Measurements from ENCODE around the gene GALNT6. TPM values are rescaled to one million over a fixed set of nuclear protein-coding genes. Genes with fewer than 3 reads are reported as not detected.
A peak's percentile ranks its signal among the peaks of the same experiment; 100 is the strongest.

GALNT6 gene
- 0.21 TPM for polyA plus RNA-seq (2013, experiment 1 of 2)
- polyA plus RNA-seq (2013, experiment 2 of 2): 0.03 TPM

- Histone ChIP-seq H3K27ac (replicated peaks; ENCODE audit: low read length) (no peak within 1 kb of the TSS), H4K91ac (ENCODE audit: low read depth, low read length, poor library complexity) (no peak within 1 kb of the TSS), H3K4ac (ENCODE audit: low read length) (no peak within 1 kb of the TSS), H3K27me3 (ENCODE audit: control insufficient read depth in 3 of 3, insufficient read depth in 3 of 3, low read depth in 1 of 3, low read length in 3 of 3) (peaks cover 7 to 87% (median 50%) of the 10 kb centered on the region in 3 experiments), H4K8ac (ENCODE audit: low read depth, low read length) (no peak within 1 kb of the TSS), H3K9me3 (replicated peaks in 1 of 2; ENCODE audit: control insufficient read depth in 2 of 2, insufficient read depth in 1 of 2, low read depth in 1 of 2, low read length in 2 of 2) (peaks cover 2 to 5% of the 10 kb centered on the region in 2 donors), H3K18ac (ENCODE audit: low read length) (peak within 1 kb of the TSS; percentile 39), H2BK5ac (ENCODE audit: low read length) (no peak within 1 kb of the TSS), H3K4me1 (ENCODE audit: control insufficient read depth in 2 of 2, insufficient read depth in 1 of 2, low read depth in 1 of 2, low read length in 2 of 2) (peaks cover 3 to 11% of the 10 kb centered on the region in 2 donors), H3K23ac (ENCODE audit: low read depth, low read length, poor library complexity) (peak within 1 kb of the TSS; percentile 22), H3K79me1 (ENCODE audit: low read depth, low read length) (no peaks in the 10 kb centered on the region), H3K9ac (ENCODE audit: low read depth, low read length, poor library complexity) (no peak within 1 kb of the TSS), H2AK5ac (ENCODE audit: low read depth, low read length) (no peak within 1 kb of the TSS), H3K36me3 (replicated peaks in 1 of 2; ENCODE audit: control insufficient read depth in 2 of 2, insufficient read depth in 2 of 2, low read length in 2 of 2) (no peaks in the 10 kb centered on the region), H2AFZ (ENCODE audit: low read length) (peak within 1 kb of the TSS; percentile 83), H3K4me2 (ENCODE audit: insufficient read depth, low read length, poor library complexity, severe bottlenecking) (peak within 1 kb of the TSS; percentile 89), H2BK12ac (ENCODE audit: low read length) (no peak within 1 kb of the TSS), H2BK120ac (ENCODE audit: low read depth, low read length) (no peak within 1 kb of the TSS), H3K14ac (ENCODE audit: low read length) (peak within 1 kb of the TSS; percentile 12), H2BK15ac (ENCODE audit: low read length) (peak within 1 kb of the TSS; percentile 31), H3K4me3 (ENCODE audit: low read length in 2 of 2) (peak within 1 kb of the TSS; percentile 30 to 80)
- DNase-seq (ENCODE audit: low spot score): peak; percentile 21
- WGBS, 2 donors (ENCODE audit: extremely low coverage in 2 of 2, insufficient read length in 2 of 2, insufficient replicate concordance in 1 of 2): no CpG with 5 or more reads among the region's 73 CpGs
These were observed at the start of gene GALNT6 for GRCh38 chr12:51391283-51392123. TSS of gene GALNT6 (minus strand) at chr12:51391406. CDS start at chr12:51379781, 11,625 bp downstream.

- Histone ChIP-seq H3K4me1 (ENCODE audit: control insufficient read depth in 2 of 2, insufficient read depth in 1 of 2, low read depth in 1 of 2, low read length in 2 of 2) (peaks cover 0 to 13% of the 10 kb centered on the region in 2 donors), H3K4me2 (ENCODE audit: insufficient read depth, low read length, poor library complexity, severe bottlenecking) (no peak overlapping the region), H3K9ac (ENCODE audit: low read depth, low read length, poor library complexity) (no peak overlapping the region), H2AK5ac (ENCODE audit: low read depth, low read length) (no peak overlapping the region), H3K14ac (ENCODE audit: low read length) (no peak overlapping the region), H2BK120ac (ENCODE audit: low read depth, low read length) (no peak overlapping the region), H4K91ac (ENCODE audit: low read depth, low read length, poor library complexity) (no peak overlapping the region), H2BK5ac (ENCODE audit: low read length) (no peak overlapping the region), H4K8ac (ENCODE audit: low read depth, low read length) (no peak overlapping the region), H3K18ac (ENCODE audit: low read length) (no peak overlapping the region), H3K36me3 (replicated peaks in 1 of 2; ENCODE audit: control insufficient read depth in 2 of 2, insufficient read depth in 2 of 2, low read length in 2 of 2) (no peaks in the 10 kb centered on the region), H2BK15ac (ENCODE audit: low read length) (no peak overlapping the region), H3K4ac (ENCODE audit: low read length) (no peak overlapping the region), H2BK12ac (ENCODE audit: low read length) (no peak overlapping the region), H3K79me1 (ENCODE audit: low read depth, low read length) (no peaks in the 10 kb centered on the region), H2AFZ (ENCODE audit: low read length) (no peak overlapping the region), H3K27me3 (ENCODE audit: control insufficient read depth in 3 of 3, insufficient read depth in 3 of 3, low read depth in 1 of 3, low read length in 3 of 3) (no peaks in the 10 kb centered on the region), H3K9me3 (replicated peaks in 1 of 2; ENCODE audit: control insufficient read depth in 2 of 2, insufficient read depth in 1 of 2, low read depth in 1 of 2, low read length in 2 of 2) (no peaks in the 10 kb centered on the region), H3K27ac (replicated peaks; ENCODE audit: low read length) (no peak overlapping the region), H3K4me3 (ENCODE audit: low read length in 2 of 2) (no peak overlapping the region), H3K23ac (ENCODE audit: low read depth, low read length, poor library complexity) (no peak overlapping the region)
- DNase-seq (ENCODE audit: low spot score): no peak
- WGBS, 2 donors (ENCODE audit: extremely low coverage in 2 of 2, insufficient read length in 2 of 2, insufficient replicate concordance in 1 of 2): no CpG with 5 or more reads among the region's 2 CpGs
These were observed 48.1 kb upstream of the GALNT6 start for GRCh38 chr12:51439330-51439729.

GRCh38 chr12:51437431-51437830 lies 46.2 kb upstream of the GALNT6 start:
- WGBS, 2 donors (ENCODE audit: extremely low coverage in 2 of 2, insufficient read length in 2 of 2, insufficient replicate concordance in 1 of 2): no CpG with 5 or more reads among the region's 1 CpG
- Histone ChIP-seq H2AK5ac (ENCODE audit: low read depth, low read length) (no peak overlapping the region), H3K27me3 (ENCODE audit: control insufficient read depth in 3 of 3, insufficient read depth in 3 of 3, low read depth in 1 of 3, low read length in 3 of 3) (no peaks in the 10 kb centered on the region), H3K4ac (ENCODE audit: low read length) (no peak overlapping the region), H4K8ac (ENCODE audit: low read depth, low read length) (no peak overlapping the region), H3K18ac (ENCODE audit: low read length) (no peak overlapping the region), H3K4me1 (ENCODE audit: control insufficient read depth in 2 of 2, insufficient read depth in 1 of 2, low read depth in 1 of 2, low read length in 2 of 2) (peaks cover 0 to 10% of the 10 kb centered on the region in 2 donors), H3K9ac (ENCODE audit: low read depth, low read length, poor library complexity) (no peak overlapping the region), H3K79me1 (ENCODE audit: low read depth, low read length) (no peaks in the 10 kb centered on the region), H4K91ac (ENCODE audit: low read depth, low read length, poor library complexity) (no peak overlapping the region), H2AFZ (ENCODE audit: low read length) (no peak overlapping the region), H3K14ac (ENCODE audit: low read length) (no peak overlapping the region), H3K9me3 (replicated peaks in 1 of 2; ENCODE audit: control insufficient read depth in 2 of 2, insufficient read depth in 1 of 2, low read depth in 1 of 2, low read length in 2 of 2) (no peaks in the 10 kb centered on the region), H3K27ac (replicated peaks; ENCODE audit: low read length) (no peak overlapping the region), H3K4me2 (ENCODE audit: insufficient read depth, low read length, poor library complexity, severe bottlenecking) (no peak overlapping the region), H3K23ac (ENCODE audit: low read depth, low read length, poor library complexity) (no peak overlapping the region), H3K36me3 (replicated peaks in 1 of 2; ENCODE audit: control insufficient read depth in 2 of 2, insufficient read depth in 2 of 2, low read length in 2 of 2) (no peaks in the 10 kb centered on the region), H2BK15ac (ENCODE audit: low read length) (no peak overlapping the region), H2BK120ac (ENCODE audit: low read depth, low read length) (no peak overlapping the region), H2BK12ac (ENCODE audit: low read length) (no peak overlapping the region), H2BK5ac (ENCODE audit: low read length) (no peak overlapping the region), H3K4me3 (ENCODE audit: low read length in 2 of 2) (no peak overlapping the region)
- DNase-seq (ENCODE audit: low spot score): no peak

- no peak overlapping the region for H2BK5ac ChIP-seq (ENCODE audit: low read length)
- H3K27me3 ChIP-seq (ENCODE audit: control insufficient read depth in 3 of 3, insufficient read depth in 3 of 3, low read depth in 1 of 3, low read length in 3 of 3): no peaks in the 10 kb centered on the region
- no peak overlapping the region for H3K18ac ChIP-seq (ENCODE audit: low read length)
- no peak overlapping the region for H3K27ac ChIP-seq (replicated peaks; ENCODE audit: low read length)
- no peak overlapping the region for H3K23ac ChIP-seq (ENCODE audit: low read depth, low read length, poor library complexity)
- H3K36me3 ChIP-seq (replicated peaks in 1 of 2; ENCODE audit: control insufficient read depth in 2 of 2, insufficient read depth in 2 of 2, low read length in 2 of 2): no peaks in the 10 kb centered on the region
- no peak overlapping the region for H2AFZ ChIP-seq (ENCODE audit: low read length)
- no peak overlapping the region for H3K4me3 ChIP-seq (ENCODE audit: low read length in 2 of 2)
- H3K4ac ChIP-seq (ENCODE audit: low read length): no peak overlapping the region
- WGBS, 2 donors (ENCODE audit: extremely low coverage in 2 of 2, insufficient read length in 2 of 2, insufficient replicate concordance in 1 of 2): no CpG with 5 or more reads among the region's 1 CpG
- no peak overlapping the region for H3K4me2 ChIP-seq (ENCODE audit: insufficient read depth, low read length, poor library complexity, severe bottlenecking)
- no peak overlapping the region for H3K9ac ChIP-seq (ENCODE audit: low read depth, low read length, poor library complexity)
- H2BK120ac ChIP-seq (ENCODE audit: low read depth, low read length): no peak overlapping the region
- no peaks in the 10 kb centered on the region for H3K9me3 ChIP-seq (replicated peaks in 1 of 2; ENCODE audit: control insufficient read depth in 2 of 2, insufficient read depth in 1 of 2, low read depth in 1 of 2, low read length in 2 of 2)
- no peak overlapping the region for H4K91ac ChIP-seq (ENCODE audit: low read depth, low read length, poor library complexity)
- H3K79me1 ChIP-seq (ENCODE audit: low read depth, low read length): no peaks in the 10 kb centered on the region
- H4K8ac ChIP-seq (ENCODE audit: low read depth, low read length): no peak overlapping the region
- H2BK12ac ChIP-seq (ENCODE audit: low read length): no peak overlapping the region
- no peak overlapping the region for H2AK5ac ChIP-seq (ENCODE audit: low read depth, low read length)
- no peaks in the 10 kb centered on the region for H3K4me1 ChIP-seq (ENCODE audit: control insufficient read depth in 2 of 2, insufficient read depth in 1 of 2, low read depth in 1 of 2, low read length in 2 of 2)
- DNase-seq (ENCODE audit: low spot score): no peak
- H3K14ac ChIP-seq (ENCODE audit: low read length): no peak overlapping the region
- no peak overlapping the region for H2BK15ac ChIP-seq (ENCODE audit: low read length)
These were observed 43.1 kb upstream of the GALNT6 start for GRCh38 chr12:51434305-51434704.
